Left forelimb (tissue), 1 donor: ENCODE data around the gene FAM78B.

Source experiments
- DNase-seq: peaks from one replicate; pipeline ENCODE4 v3.0.0-alpha.2; 2018; ENCODE audit warnings: low spot score

The FAM78B gene

DNA sequence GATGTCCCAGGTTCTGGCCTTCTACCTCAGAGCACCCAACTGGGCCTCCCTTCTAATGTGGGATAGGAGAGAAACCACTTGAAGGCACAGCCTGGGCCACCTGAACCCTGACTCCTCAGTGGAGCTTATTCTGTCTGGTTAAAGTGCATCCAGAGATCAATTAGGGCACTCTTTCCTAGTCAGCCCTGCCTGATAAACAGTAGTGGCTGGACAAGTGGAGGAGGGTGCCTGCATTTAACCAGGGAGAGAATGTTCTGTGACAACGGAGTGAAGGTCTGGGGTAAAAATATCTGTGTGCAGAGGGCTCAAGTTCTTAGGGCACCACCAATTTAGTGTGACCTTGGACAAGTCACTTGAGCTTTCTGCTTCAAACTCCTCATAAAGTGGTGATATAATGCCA is 101.8 kb downstream of the FAM78B start:
- DNase-seq, result no peak

DNA sequence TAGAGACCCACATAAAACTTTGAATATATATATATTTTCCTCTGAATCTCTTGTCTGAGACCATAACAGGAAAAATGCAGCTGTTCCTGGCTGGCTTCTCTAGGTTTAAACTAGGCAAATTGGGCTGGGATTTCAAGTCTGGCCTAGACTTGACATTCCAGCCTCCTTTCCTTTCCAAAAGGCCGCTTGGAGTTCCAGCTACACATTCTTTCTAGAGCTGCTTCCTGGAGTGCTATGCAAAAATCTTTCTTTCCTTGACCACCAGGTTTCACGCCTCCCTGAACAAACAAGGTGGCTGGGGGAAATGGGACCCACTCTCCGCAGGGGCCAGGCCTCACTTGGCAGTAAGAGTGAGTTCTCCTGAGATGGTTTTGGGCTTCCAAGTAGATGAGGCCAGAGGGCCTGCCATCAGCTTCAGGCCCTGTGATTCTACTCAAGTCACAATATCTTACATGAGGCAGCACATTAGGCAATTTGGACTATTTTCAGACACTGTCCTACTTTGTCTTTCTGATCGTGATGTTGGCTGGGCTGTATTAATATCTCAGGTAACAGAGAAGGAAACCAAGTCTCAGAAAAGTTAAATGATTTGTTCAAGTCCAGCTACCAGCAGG is 102.4 kb downstream of the FAM78B start:
- no peak for DNase-seq

DNA sequence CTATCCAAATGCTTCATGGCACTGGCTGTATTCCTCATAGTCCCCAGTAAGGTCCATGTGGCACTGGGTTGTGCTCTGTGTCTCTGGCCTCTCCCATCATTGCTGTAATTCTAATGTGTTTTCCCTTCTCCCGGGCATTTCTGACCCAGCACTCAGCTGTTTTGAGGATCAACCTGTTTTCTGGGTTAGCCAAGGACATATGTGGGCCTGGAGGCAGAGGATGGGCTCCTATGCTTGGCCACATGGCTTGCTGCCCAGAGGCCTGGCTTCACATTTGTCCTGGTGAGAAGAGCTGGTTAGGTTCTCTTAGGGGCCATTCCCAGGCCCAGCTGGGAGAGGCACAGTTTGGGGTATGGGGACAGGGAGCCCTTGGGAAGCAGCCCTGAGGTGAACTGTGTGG is 103.1 kb downstream of the FAM78B start:
- no peak for DNase-seq

DNA sequence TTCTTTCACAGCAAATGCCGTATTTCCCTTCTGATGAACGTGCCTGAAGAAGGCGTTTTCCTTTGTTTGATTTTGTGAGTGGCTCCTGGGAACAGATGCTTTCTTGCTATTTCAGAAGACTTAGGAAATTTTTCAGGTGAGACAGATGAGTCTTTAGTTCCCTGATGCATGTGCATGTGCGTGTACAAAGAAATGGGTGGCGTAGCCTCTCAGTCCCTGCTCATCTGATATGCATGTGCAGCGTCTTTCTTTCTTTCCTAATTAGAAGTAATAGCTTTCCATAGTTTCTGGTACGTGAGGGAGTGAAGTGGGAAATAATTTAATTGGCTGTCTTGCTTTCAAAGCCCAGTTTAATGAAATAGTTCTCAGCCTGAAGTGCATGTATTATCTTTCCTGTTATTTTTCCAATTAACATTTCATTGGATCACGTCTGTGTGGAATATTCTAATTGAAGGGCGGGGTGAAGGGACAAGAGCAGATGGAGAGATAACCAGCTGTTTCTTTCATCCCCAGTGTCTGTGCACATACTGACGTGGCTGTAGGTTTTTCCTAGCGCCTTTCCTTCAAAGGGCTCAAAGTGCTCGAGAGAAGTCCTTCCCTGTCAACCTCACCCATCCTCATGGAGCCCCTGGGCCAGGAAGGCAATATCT is 104.3 kb downstream of the FAM78B start:
- no peak for DNase-seq

- DNase-seq, result no peak
These were observed 109.2 kb downstream of the FAM78B start for GRCh38 chr1:166057650-166058049.

- DNase-seq, result no peak
These were observed 113.4 kb downstream of the FAM78B start for GRCh38 chr1:166053395-166053794.

DNA sequence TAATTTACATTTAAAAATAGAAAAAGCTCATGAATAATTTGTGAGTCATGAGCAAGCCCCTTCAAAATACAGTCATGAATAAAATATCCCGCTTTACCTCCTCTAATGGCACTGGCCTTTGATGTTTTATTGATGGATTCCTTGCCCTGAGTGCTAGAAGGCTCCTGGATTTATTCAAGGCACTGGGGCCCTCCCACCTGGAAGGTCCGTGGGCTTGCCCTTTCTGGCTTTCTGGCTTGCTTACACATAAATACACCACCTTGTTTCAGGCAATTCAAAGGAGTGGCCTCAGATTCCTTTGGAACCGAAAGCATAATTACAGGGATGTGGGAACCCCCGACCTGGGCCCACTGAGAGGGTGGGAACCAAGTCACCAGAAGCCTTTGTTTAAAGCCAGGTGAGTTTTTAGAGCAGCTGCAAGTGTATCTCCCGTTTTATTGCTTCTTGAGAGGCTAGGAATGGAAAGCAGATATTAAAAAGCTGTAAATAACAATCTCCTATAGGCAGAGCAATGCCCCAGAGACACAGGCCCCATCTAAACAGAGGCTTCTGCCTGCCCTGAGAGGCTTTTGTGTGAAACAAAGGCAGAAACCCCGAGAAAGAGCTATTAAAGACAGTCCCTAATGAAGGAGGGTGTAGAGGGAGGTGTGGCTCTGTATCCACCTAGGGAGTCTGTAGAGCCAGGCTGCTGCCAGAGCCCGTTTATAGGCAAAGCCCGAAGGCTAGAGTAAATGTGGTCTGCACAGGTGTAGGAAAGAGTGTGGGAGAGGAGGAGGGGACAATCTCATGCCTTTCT is 126.4 kb downstream of the FAM78B start:
- no peak for DNase-seq

DNA sequence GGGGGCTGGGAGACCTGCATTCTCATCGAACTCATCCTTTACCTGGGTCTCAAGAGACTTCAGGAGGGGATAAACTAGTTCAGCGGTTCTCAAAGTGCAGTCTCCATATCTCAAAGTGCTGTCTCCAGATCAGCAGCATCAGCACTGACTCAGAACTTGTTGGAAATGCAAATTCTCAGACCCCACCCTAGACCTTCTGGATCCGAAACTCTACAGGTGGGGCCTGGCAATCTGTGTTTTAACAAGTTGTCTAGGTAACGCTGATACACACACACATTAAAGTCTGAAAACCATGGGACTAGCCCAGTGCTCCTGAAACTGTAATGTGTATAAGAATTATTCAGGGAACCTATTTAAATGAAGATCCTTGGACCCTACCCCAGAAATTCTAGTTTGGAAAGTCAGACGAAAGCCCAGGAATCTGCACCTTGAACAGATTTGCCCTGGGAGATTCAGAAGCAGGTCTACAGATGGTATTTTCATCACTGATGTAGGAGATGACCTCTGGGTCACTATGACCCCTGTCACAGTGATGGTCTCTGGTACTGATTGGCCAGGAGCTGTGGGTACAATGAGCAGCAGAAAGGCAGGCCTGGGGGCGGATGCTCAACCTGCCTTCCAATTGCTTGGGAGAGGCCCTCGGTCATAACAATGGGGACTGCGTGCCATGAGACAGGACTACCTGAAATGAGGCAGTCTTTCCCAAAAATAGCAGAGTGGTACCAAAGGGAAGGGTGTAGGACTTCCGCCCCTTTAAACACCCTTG is 127.2 kb downstream of the FAM78B start:
- DNase-seq, result no peak

DNA sequence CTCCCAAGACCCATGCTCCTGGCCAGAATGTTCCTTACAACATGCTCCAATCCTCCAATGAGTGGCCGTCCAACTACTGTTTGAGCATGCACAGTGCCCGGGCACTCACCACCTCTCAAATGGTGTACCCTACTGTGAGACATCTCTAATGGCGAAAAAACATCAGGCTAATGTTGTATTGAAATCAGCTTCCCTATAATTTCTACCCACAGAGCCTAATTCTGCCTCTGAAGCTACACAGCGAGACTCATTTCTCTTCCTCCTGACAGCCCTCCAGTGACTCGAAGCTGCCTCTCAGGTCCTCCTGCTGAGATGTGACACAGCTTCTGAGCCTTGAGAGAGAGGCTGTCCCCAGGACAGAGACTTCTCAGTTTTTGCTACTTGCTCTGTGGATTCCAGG is 130.7 kb downstream of the FAM78B start:
- DNase-seq, result no peak

GRCh38 chr1:166032572-166033371 is 134.0 kb downstream of the FAM78B start:
- DNase-seq, result peak; percentile 71

GRCh38 chr1:166031932-166032571 is 134.7 kb downstream of the FAM78B start:
- DNase-seq, result no peak

- no peak for DNase-seq
These were observed 137.4 kb downstream of the FAM78B start for GRCh38 chr1:166029196-166029945.

- DNase-seq, result no peak
These were observed 140.2 kb downstream of the FAM78B start for GRCh38 chr1:166026555-166026954.

DNA sequence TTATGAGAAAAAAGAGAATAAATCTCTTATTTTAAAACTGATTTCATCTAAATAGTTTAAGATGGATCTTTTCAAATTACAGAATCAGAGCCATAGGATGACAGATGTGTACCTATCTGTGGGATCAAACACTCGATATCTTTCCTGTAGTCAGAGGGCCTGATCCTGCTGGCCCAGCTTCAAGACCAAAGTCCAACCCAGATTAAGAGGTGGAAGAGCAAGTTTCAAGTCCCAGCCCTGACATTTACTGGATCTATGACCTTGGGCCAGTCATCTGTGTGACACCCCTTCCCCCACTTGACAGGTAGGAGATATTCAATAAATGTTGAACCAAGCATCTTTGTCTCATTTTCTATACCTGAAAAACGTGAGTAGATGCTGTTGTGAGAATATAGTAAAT is 140.7 kb downstream of the FAM78B start:
- no peak for DNase-seq

- DNase-seq, result no peak
These were observed 146.6 kb downstream of the FAM78B start for GRCh38 chr1:166020210-166020609.
